ENCODE results near the gene PLPPR3. TPM values are rescaled to one million over a fixed set of nuclear protein-coding genes. Genes with fewer than 3 reads are reported as not detected.

The PLPPR3 gene
- total and polyA plus RNA-seq, 9 of the 15 experiments (the other 6 are each of a cell fraction or from before 2014, with no cell fraction given): 0.01 to 48.2 (median 8.6) TPM

DNA sequence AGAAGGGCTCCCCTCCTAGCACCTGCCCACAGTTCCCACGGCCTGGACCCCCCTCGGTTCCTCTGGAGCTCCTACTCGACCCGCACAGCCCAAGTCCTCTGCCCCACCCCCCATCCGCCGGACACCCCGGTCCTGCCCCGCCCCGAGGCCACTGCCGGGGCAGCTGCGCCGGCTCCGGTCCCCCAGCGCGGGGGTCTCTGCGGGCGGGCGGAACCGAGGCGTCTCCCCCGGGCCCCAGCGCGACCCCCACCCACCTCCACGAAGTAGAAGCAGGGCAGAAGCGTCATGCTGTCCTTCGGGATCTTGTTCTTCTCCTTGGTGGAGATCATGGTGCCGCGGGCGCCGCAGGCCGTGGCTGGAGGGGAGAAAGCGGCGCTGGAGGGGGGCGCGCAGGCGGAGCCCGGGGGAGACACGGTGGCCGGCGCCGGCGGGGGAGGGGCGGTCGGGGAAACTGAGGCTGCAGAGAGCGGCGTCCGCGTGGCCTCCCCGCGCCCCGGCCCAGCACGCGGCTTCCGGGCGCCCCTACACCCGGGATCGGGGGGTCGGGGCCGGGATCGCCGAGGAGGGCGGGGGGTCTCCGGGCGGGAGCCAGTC, 427 bp downstream of the PLPPR3 start:
- CTCF ChIA-PET (ENCODE audit: low intra/inter-chr PET ratio): no interaction called here
- no peak for FAIRE-seq
- peak; percentile 94 for TF ChIP-seq ZBTB7A (IDR thresholded peaks at IDR 0.05; ENCODE audit: borderline replicate concordance, control insufficient read depth, low read depth, low read length)
- TF ChIP-seq ZNF354B (CRISPR knock-in tag; IDR thresholded peaks at IDR 0.05): no peak
- no peak for TF ChIP-seq PYGO2 (tag; IDR thresholded peaks at IDR 0.05)
- TF ChIP-seq ZNF584 (CRISPR knock-in tag; IDR thresholded peaks at IDR 0.05; ENCODE audit: low read depth): no peak
- TF ChIP-seq, protein P1, sequence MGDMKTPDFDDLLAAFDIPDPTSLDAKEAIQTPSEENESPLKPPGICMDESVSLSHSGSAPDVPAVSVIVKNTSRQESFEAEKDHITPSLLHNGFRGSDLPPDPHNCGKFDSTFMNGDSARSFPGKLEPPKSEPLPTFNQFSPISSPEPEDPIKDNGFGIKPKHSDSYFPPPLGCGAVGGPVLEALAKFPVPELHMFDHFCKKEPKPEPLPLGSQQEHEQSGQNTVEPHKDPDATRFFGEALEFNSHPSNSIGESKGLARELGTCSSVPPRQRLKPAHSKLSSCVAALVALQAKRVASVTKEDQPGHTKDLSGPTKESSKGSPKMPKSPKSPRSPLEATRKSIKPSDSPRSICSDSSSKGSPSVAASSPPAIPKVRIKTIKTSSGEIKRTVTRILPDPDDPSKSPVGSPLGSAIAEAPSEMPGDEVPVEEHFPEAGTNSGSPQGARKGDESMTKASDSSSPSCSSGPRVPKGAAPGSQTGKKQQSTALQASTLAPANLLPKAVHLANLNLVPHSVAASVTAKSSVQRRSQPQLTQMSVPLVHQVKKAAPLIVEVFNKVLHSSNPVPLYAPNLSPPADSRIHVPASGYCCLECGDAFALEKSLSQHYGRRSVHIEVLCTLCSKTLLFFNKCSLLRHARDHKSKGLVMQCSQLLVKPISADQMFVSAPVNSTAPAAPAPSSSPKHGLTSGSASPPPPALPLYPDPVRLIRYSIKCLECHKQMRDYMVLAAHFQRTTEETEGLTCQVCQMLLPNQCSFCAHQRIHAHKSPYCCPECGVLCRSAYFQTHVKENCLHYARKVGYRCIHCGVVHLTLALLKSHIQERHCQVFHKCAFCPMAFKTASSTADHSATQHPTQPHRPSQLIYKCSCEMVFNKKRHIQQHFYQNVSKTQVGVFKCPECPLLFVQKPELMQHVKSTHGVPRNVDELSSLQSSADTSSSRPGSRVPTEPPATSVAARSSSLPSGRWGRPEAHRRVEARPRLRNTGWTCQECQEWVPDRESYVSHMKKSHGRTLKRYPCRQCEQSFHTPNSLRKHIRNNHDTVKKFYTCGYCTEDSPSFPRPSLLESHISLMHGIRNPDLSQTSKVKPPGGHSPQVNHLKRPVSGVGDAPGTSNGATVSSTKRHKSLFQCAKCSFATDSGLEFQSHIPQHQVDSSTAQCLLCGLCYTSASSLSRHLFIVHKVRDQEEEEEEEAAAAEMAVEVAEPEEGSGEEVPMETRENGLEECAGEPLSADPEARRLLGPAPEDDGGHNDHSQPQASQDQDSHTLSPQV (IDR thresholded peaks at IDR 0.05): 0 out of 2 replicates have a peak, but pooled peaks have one; percentile 19
- TF ChIP-seq, protein P2, sequence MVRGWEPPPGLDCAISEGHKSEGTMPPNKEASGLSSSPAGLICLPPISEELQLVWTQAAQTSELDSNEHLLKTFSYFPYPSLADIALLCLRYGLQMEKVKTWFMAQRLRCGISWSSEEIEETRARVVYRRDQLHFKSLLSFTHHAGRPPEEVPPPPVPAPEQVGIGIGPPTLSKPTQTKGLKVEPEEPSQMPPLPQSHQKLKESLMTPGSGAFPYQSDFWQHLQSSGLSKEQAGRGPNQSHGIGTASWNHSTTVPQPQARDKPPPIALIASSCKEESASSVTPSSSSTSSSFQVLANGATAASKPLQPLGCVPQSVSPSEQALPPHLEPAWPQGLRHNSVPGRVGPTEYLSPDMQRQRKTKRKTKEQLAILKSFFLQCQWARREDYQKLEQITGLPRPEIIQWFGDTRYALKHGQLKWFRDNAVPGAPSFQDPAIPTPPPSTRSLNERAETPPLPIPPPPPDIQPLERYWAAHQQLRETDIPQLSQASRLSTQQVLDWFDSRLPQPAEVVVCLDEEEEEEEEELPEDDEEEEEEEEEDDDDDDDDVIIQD (CRISPR knock-in tag; IDR thresholded peaks at IDR 0.05): no peak
- TF ChIP-seq TBP (optimal IDR thresholded peaks at IDR 0.05; ENCODE audit: low read depth, low read length): peak; percentile 15
- TF ChIP-seq ZFX (CRISPR knock-in tag; IDR thresholded peaks at IDR 0.05): peak; percentile 60
- no peak for TF ChIP-seq U2AF1 (optimal IDR thresholded peaks at IDR 0.05; ENCODE audit: low read depth, low read length)
- TF ChIP-seq, protein P3, sequence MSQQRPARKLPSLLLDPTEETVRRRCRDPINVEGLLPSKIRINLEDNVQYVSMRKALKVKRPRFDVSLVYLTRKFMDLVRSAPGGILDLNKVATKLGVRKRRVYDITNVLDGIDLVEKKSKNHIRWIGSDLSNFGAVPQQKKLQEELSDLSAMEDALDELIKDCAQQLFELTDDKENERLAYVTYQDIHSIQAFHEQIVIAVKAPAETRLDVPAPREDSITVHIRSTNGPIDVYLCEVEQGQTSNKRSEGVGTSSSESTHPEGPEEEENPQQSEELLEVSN (IDR thresholded peaks at IDR 0.05; ENCODE audit: borderline replicate concordance in 1 of 2, extremely low read depth in 1 of 2, insufficient read depth in 1 of 2, insufficient read length in 1 of 2, low read depth in 1 of 2, low read length in 1 of 2, poor library complexity in 1 of 2, severe bottlenecking in 1 of 2): peak in 1 of 2 experiments; percentile 50
- TF ChIP-seq, protein P4, sequence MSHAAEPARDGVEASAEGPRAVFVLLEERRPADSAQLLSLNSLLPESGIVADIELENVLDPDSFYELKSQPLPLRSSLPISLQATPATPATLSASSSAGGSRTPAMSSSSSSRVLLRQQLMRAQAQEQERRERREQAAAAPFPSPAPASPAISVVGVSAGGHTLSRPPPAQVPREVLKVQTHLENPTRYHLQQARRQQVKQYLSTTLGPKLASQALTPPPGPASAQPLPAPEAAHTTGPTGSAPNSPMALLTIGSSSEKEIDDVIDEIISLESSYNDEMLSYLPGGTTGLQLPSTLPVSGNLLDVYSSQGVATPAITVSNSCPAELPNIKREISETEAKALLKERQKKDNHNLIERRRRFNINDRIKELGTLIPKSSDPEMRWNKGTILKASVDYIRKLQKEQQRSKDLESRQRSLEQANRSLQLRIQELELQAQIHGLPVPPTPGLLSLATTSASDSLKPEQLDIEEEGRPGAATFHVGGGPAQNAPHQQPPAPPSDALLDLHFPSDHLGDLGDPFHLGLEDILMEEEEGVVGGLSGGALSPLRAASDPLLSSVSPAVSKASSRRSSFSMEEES (CRISPR knock-in tag; IDR thresholded peaks at IDR 0.05): no peak
- TF ChIP-seq CBFA2T2 (conservative IDR thresholded peaks at IDR 0.05): no peak

More for the DNA sequence above, 427 bp downstream of the PLPPR3 start:
- Histone ChIP-seq H3K9me1 (ENCODE audit: control insufficient read depth, insufficient read depth, low read length) (no peaks in the 10 kb centered on the region), H3K4me2 (ENCODE audit: insufficient read depth, low read length) (peak overlapping the region; percentile 71; the same call in 1 of the 2 replicates), H3K27me3 (ENCODE audit: control insufficient read depth in 2 of 2, insufficient read depth in 2 of 2, low read length in 2 of 2) (no peaks in the 10 kb centered on the region), H3K36me3 (ENCODE audit: control insufficient read depth, insufficient read depth, low read length) (no peaks in the 10 kb centered on the region), H3K4me1 (replicated peaks in 1 of 2; ENCODE audit: control insufficient read depth in 2 of 2, insufficient read depth in 2 of 2, low read length in 2 of 2) (peaks cover 15 to 67% of the 10 kb centered on the region in 2 experiments), H3K9me3 (replicated peaks; ENCODE audit: control insufficient read depth, insufficient read depth, low read depth, low read length) (no peaks in the 10 kb centered on the region), H3K4me3 (peak overlapping the region; percentile 85), H3K79me2 (ENCODE audit: control insufficient read depth, insufficient read depth, low read length) (peaks cover 22% of the 10 kb centered on the region; the same call in 2 of the 3 replicates), H2AFZ (ENCODE audit: low read depth, low read length) (peak overlapping the region; percentile 51), H3K9ac (ENCODE audit: insufficient read depth in 1 of 2, low read depth in 2 of 2, low read length in 2 of 2) (peak overlapping the region; percentile 62 to 93), H3K27ac (ENCODE audit: extremely low read depth, low read depth, low read length) (peak overlapping the region; percentile 83), H4K20me1 (replicated peaks; ENCODE audit: control insufficient read depth, insufficient read depth, low read length) (no peaks in the 10 kb centered on the region)
- no TSS peak for BruUV-seq (replicated peaks)
- ATAC-seq: peak; percentile 75
- POLR2A ChIA-PET: interaction anchor here (1.0 kb wide), 2 partner anchors 14 to 23 kb away, joined by 3 to 4 read pairs; no protein-coding TSS in a partner anchor
- under 1% methylated on average over 22 of the region's 64 CpGs for WGBS (ENCODE audit: insufficient coverage, low coverage, missing lambda C conversion rate)
- in situ Hi-C loops (cut with MboI): no loop called here
- DNase-seq (ENCODE audit: extremely low read depth in 1 of 4, low spot score in 3 of 4): peak; percentile 65 to 85 (median 84)
- intact Hi-C loops (cut with micrococcal nuclease): no loop called here

All from K562 (cell line).